ENCODE data around the gene NT5DC3.

NT5DC3 gene

DNA sequence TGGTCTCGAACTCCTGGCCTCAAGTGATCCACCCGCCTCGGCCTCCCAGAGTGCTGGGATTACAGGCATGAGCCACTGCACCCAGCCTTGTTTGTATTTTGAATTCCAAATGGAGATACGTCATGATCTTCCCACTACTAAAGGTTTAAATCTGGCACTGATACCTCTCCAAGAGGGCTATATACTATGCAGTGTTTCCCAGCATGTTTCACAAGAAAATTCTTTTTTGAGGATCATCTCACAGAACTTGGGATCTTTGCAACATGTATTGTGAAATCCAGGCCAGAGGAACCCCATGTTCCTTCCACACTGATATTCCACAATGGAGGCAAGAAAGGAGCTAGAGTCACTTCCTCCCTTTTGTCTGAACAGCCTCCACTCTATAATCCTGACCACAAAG is 112.7 kb downstream of the NT5DC3 start:
- TF ChIP-seq POLR2AphosphoS5 (IDR thresholded peaks at IDR 0.05; ENCODE audit: low read depth, low read length): no peak
- TF ChIP-seq POLR2A (IDR thresholded peaks at IDR 0.05; ENCODE audit: low read depth, low read length): no peak
- no peak for TF ChIP-seq TAF1 (IDR thresholded peaks at IDR 0.05; ENCODE audit: borderline replicate concordance, low read depth, low read length)
- no peak for FAIRE-seq
- DNase-seq (ENCODE audit: insufficient read length): no peak

GRCh38 chr12:103727638-103728037 is 113.4 kb downstream of the NT5DC3 start:
- DNase-seq (ENCODE audit: insufficient read length) (no peak), FAIRE-seq (no peak)
- TF ChIP-seq POLR2A (IDR thresholded peaks at IDR 0.05; ENCODE audit: low read depth, low read length) (no peak), POLR2AphosphoS5 (IDR thresholded peaks at IDR 0.05; ENCODE audit: low read depth, low read length) (no peak), TAF1 (IDR thresholded peaks at IDR 0.05; ENCODE audit: borderline replicate concordance, low read depth, low read length) (no peak)

DNA sequence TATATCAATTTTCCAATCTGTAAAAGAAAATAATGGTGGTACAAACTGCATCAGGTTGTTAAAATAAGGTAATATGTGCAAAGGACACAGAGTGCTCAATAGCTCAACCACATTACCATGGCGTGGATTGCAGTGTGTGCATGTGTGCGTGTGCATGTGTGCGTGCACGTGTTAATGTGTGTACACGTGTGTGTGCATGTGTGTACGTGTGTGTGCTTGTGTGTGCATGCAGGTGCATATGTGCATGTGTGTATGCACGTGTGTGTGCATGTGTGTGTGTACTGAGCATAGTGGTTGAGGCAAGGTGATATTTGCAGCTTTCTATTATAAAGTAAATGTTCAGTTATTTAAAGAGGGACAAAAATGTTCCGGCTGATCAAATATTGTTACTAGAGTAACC is 115.6 kb downstream of the NT5DC3 start:
- no peak for TF ChIP-seq POLR2A (IDR thresholded peaks at IDR 0.05; ENCODE audit: low read depth, low read length)
- TF ChIP-seq POLR2AphosphoS5 (IDR thresholded peaks at IDR 0.05; ENCODE audit: low read depth, low read length): no peak
- TF ChIP-seq TAF1 (IDR thresholded peaks at IDR 0.05; ENCODE audit: borderline replicate concordance, low read depth, low read length): no peak
- DNase-seq (ENCODE audit: insufficient read length): no peak
- no peak for FAIRE-seq
